ENCODE results near the gene KLHDC7A.

The KLHDC7A gene

GRCh38 chr1:18534810-18535205 is 54.1 kb downstream of the KLHDC7A start:
- H2AFZ ChIP-seq (ENCODE audit: low read depth, low read length, severe bottlenecking): no peak overlapping the region
- no peaks in the 10 kb centered on the region for H3K36me3 ChIP-seq (ENCODE audit: low read length)
- H3F3A ChIP-seq (ENCODE audit: insufficient read depth): no peaks in the 10 kb centered on the region
- H3K9ac ChIP-seq (ENCODE audit: low read length): no peak overlapping the region
- no peaks in the 10 kb centered on the region for H4K20me1 ChIP-seq (ENCODE audit: low read depth, low read length)
- TF ChIP-seq EZH2phosphoT487 (conservative IDR thresholded peaks at IDR 0.05; ENCODE audit: low read length) (no peak), CTCF (IDR thresholded peaks at IDR 0.05; ENCODE audit: insufficient read depth, low read length, poor library complexity, severe bottlenecking) (no peak)
- no peaks in the 10 kb centered on the region for H3K9me2 ChIP-seq (replicated peaks; ENCODE audit: insufficient read depth, low read length)
- no peak overlapping the region for H3K27ac ChIP-seq (ENCODE audit: low read depth, low read length)
- H3K4me3 ChIP-seq (ENCODE audit: insufficient read depth, low read length, poor library complexity, severe bottlenecking): no peak overlapping the region
- H3K4me2 ChIP-seq (ENCODE audit: low read depth, low read length, poor library complexity, severe bottlenecking): no peak overlapping the region
- no peaks in the 10 kb centered on the region for H3K27me3 ChIP-seq (ENCODE audit: low read length)
- H3K79me2 ChIP-seq (ENCODE audit: insufficient read depth, low read length): no peaks in the 10 kb centered on the region
- H3K9me3 ChIP-seq (ENCODE audit: insufficient read depth, low read length): no peaks in the 10 kb centered on the region
